Small intestine (tissue), 7 donors: ENCODE measurements around the gene PDE9A. TPM values are rescaled to one million over a fixed set of nuclear protein-coding genes. Genes with fewer than 3 reads are reported as not detected.

ENCODE experiments used
- DNase-seq, 2 donors: peaks; one replicate each; pipeline versions ENCODE4 v3.0.0 to v3.0.0-alpha.2; 2013
- FAIRE-seq: peaks from 2 replicates; lab custom pipeline; 2012; peaks lifted over from hg19 to GRCh38; lab: Jason Lieb, UNC
- H3K27ac ChIP-seq, 3 donors: one replicate each; pipeline ENCODE4 v1.5.1; 2013; ENCODE audit warnings: low read length in 2 of 3, mild to moderate bottlenecking in 2 of 3, control low read depth in 1 of 3, inconsistent platforms in 1 of 3, low read depth in 1 of 3, moderate library complexity in 1 of 3
- H3K27me3 ChIP-seq, 3 donors: one replicate each; pipeline ENCODE4 v1.6.1; 2013; ENCODE audit warnings: low read length in 3 of 3, inconsistent platforms in 1 of 3; ENCODE audit not compliant: control insufficient read depth in 3 of 3, insufficient read depth in 3 of 3
- H3K36me3 ChIP-seq, 3 donors: one replicate each; pipeline ENCODE4 v1.6.1; 2013; ENCODE audit warnings: low read length in 3 of 3, inconsistent platforms in 1 of 3, low read depth in 1 of 3, mild to moderate bottlenecking in 1 of 3, moderate library complexity in 1 of 3; ENCODE audit not compliant: control insufficient read depth in 3 of 3, insufficient read depth in 2 of 3
- H3K4me1 ChIP-seq, 3 donors: one replicate each; pipeline ENCODE4 v1.6.1; 2013; ENCODE audit warnings: low read length in 2 of 3, inconsistent platforms in 1 of 3, low read depth in 1 of 3, mild to moderate bottlenecking in 1 of 3, moderate library complexity in 1 of 3; ENCODE audit not compliant: control insufficient read depth in 3 of 3, insufficient read depth in 2 of 3
- H3K4me3 ChIP-seq, 3 donors: one replicate each; pipeline ENCODE4 v1.5.1; 2013; ENCODE audit warnings: low read length in 3 of 3, control low read depth in 1 of 3, inconsistent platforms in 1 of 3, low read depth in 1 of 3, mild to moderate bottlenecking in 1 of 3, moderate library complexity in 1 of 3
- H3K9me3 ChIP-seq, 2 donors: one replicate each; pipeline ENCODE4 v1.6.1; 2013; ENCODE audit warnings: low read depth in 1 of 2, low read length in 1 of 2; ENCODE audit not compliant: control insufficient read depth in 2 of 2, insufficient read depth in 1 of 2
- WGBS, 3 donors: extraction: QIAGEN DNeasy Blood & Tissue Kit; methylation state at CpG; one replicate each; pipeline ENCODE4 v1.1.7; 2013; 5-methylcytosine and 5-hydroxymethylcytosine counted together
- polyA plus RNA-seq, 4 donors: library from polyadenylated mRNA; stranded (reverse) in 3 of 4; unstranded in 1 of 4; fragments of 200-250 nt in 3 of 4; fragments of 120-200 nt in 1 of 4; gene quantifications; one replicate each; pipeline versions ENCODE4 v1.2.1 to v1.2.3, GENCODE V29; 2013
- donor health status: healthy with polysubstance abuse.
- donor health status: control.
- donor health status: control.
- donor health status: Bipolar disorder and iron deficiency.
- donor health status: healthy.

The PDE9A gene
- polyA plus RNA-seq, 4 donors: 31.0 to 96.6 (median 49.6) TPM

DNA sequence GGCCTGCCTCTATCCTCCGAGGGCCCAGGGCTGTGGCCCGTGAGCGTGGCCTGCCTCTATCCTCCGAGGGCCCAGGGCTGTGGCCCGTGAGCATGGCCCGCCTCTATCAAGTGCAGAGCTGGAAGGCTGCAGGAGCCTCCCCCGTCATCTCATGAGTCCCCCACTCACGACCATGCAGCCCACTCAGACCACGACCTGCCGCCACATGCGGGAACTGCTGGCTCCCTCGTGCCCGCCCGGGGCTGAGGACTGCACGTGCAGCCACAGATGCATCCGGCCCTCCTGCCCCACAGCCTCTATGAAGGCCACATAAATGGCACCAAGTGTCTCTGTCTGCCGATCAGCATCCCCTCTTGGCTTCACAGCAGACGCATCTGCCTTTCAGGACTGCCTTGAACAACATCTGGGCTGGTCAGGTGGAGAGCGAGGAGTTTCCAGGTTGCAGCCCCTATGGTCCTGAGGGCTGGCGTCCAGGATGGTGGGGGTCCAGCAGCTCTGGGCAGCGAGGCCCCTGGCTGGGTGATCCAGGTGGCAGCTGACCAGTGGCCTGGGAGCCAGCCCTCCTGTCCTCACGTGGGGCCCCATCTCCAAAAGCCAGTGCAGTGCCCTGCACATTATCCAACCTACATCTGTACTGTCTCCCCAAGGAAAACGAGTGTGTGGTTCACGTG lies 103.3 kb downstream of the PDE9A start:
- 90 to 93% (median 91%) methylated on average over 24 of the region's 24 CpGs for WGBS, 3 donors
- H3K36me3 ChIP-seq: peaks cover 0 to 72% (median 0%) of the 10 kb centered on the region in 3 donors
- no peak overlapping the region for H3K27ac ChIP-seq
- no peak for DNase-seq
- H3K4me3 ChIP-seq: no peak overlapping the region
- no peaks in the 10 kb centered on the region for H3K9me3 ChIP-seq
- peaks cover 0 to 19% (median 2%) of the 10 kb centered on the region in 3 donors for H3K4me1 ChIP-seq
- FAIRE-seq: no peak
- H3K27me3 ChIP-seq: no peaks in the 10 kb centered on the region

DNA sequence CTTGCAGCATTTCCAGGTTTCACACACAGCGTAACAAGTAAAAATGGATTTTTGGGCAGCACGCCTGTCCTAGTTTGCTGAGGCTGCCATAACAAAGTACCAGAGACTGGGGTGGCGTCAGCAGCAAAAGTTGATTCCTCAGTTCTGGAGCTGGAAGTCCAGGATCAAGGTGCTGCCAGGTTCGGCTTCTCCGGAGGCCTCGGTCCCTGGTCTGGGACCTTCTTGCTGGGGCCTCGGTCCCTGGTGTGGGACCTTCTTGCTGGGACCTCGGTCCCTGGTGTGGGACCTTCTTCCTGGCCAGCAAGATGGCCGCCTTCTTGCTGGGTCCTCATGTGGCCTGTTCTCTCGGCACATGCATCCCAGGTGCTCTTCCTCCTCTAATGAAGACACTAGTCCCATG lies 104.0 kb downstream of the PDE9A start:
- WGBS, 3 donors: 95 to 97% (median 95%) methylated on average over 10 of the region's 10 CpGs
- no peak for DNase-seq
- no peaks in the 10 kb centered on the region for H3K27me3 ChIP-seq
- peaks cover 0 to 75% (median 0%) of the 10 kb centered on the region in 3 donors for H3K36me3 ChIP-seq
- peaks cover 0 to 25% (median 2%) of the 10 kb centered on the region in 3 donors for H3K4me1 ChIP-seq
- H3K9me3 ChIP-seq: no peaks in the 10 kb centered on the region
- no peak overlapping the region for H3K27ac ChIP-seq
- no peak for FAIRE-seq
- no peak overlapping the region for H3K4me3 ChIP-seq

GRCh38 chr21:42757826-42758655 lies 104.6 kb downstream of the PDE9A start:
- Histone ChIP-seq H3K27ac (no peak overlapping the region), H3K4me3 (no peak overlapping the region), H3K4me1 (peaks cover 0 to 25% (median 4%) of the 10 kb centered on the region in 3 donors), H3K27me3 (no peaks in the 10 kb centered on the region), H3K36me3 (peaks cover 0 to 77% (median 0%) of the 10 kb centered on the region in 3 donors), H3K9me3 (no peaks in the 10 kb centered on the region)
- FAIRE-seq: no peak
- no peak for DNase-seq
- 90 to 96% (median 93%) methylated on average over 17 of the region's 17 CpGs for whole genome bisulfite sequencing, 3 donors

DNA sequence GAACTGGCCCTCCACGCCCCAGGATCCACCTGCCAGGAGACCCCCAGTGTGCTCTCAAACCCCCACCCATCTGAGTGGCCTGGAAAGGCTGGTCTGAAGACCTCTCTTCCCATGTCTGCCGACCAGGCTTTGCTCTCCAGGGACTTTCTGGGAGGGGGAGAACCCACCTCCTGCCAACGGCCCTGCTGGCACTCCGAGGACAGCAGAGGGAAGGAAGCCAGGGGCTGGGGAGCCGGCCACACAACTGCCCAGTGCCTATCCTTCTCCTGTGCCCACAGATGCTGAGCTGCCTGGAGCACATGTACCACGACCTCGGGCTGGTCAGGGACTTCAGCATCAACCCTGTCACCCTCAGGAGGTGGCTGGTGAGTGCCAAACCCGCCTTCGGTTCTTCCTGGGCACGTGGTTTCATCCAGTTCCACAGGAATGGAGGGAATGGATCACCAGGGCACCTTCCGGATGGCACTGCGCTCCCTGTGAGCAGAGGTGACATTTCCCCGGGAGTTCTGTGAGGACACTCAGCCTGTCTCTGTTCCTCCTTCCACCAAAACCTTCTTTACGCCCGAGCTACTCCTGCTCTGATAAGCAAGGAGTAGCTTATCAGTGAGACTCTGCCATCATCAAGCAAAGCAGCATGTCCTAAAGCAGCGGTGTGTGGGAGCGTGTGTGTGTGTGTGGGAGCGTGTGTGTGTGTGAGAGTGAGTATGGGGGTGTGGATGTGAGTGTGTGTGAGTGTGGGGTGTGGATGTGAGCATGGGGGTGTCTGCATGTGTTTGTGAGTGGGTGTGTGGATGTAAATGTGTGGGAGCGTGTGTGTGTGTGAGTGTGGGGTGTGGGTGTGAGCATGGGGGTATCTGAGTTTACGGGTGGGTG lies 105.5 kb downstream of the PDE9A start:
- H3K36me3 ChIP-seq: peaks cover 0 to 80% (median 0%) of the 10 kb centered on the region in 3 donors

GRCh38 chr21:42759594-42759927 lies 106.1 kb downstream of the PDE9A start:
- DNase-seq (no peak), FAIRE-seq (no peak)
- no peak overlapping the region for H3K27ac ChIP-seq
- no peak overlapping the region for H3K4me3 ChIP-seq
- no peaks in the 10 kb centered on the region for H3K27me3 ChIP-seq
- peaks cover 0 to 39% (median 6%) of the 10 kb centered on the region in 3 donors for H3K4me1 ChIP-seq
- no peaks in the 10 kb centered on the region for H3K9me3 ChIP-seq
- H3K36me3 ChIP-seq: peaks cover 0 to 82% (median 0%) of the 10 kb centered on the region in 3 donors

More for the DNA sequence above, 105.5 kb downstream of the PDE9A start:
- Histone ChIP-seq H3K4me1 (peaks cover 0 to 34% (median 6%) of the 10 kb centered on the region in 3 donors), H3K4me3 (no peak overlapping the region), H3K27ac (no peak overlapping the region), H3K9me3 (no peaks in the 10 kb centered on the region), H3K27me3 (no peaks in the 10 kb centered on the region)
- FAIRE-seq: no peak
- DNase-seq: no peak
- 57 to 75% (median 61%) methylated on average over 20 of the region's 20 CpGs for WGBS, 3 donors

- WGBS, 3 donors: 38 to 73% (median 63%) methylated on average over 22 to 23 of the region's 23 CpGs
- H3K36me3 ChIP-seq: peaks cover 0 to 79% (median 0%) of the 10 kb centered on the region in 3 donors
- DNase-seq (no peak), FAIRE-seq (no peak)
- peak overlapping the region in 2 of 3 donors; percentile 79 to 90 for H3K27ac ChIP-seq
- H3K4me3 ChIP-seq: no peak overlapping the region
- no peaks in the 10 kb centered on the region for H3K9me3 ChIP-seq
- H3K27me3 ChIP-seq: no peaks in the 10 kb centered on the region
- H3K4me1 ChIP-seq: peaks cover 0 to 39% (median 6%) of the 10 kb centered on the region in 3 donors
Measured at GRCh38 chr21:42760361-42760950, 107.0 kb downstream of the PDE9A start.

DNA sequence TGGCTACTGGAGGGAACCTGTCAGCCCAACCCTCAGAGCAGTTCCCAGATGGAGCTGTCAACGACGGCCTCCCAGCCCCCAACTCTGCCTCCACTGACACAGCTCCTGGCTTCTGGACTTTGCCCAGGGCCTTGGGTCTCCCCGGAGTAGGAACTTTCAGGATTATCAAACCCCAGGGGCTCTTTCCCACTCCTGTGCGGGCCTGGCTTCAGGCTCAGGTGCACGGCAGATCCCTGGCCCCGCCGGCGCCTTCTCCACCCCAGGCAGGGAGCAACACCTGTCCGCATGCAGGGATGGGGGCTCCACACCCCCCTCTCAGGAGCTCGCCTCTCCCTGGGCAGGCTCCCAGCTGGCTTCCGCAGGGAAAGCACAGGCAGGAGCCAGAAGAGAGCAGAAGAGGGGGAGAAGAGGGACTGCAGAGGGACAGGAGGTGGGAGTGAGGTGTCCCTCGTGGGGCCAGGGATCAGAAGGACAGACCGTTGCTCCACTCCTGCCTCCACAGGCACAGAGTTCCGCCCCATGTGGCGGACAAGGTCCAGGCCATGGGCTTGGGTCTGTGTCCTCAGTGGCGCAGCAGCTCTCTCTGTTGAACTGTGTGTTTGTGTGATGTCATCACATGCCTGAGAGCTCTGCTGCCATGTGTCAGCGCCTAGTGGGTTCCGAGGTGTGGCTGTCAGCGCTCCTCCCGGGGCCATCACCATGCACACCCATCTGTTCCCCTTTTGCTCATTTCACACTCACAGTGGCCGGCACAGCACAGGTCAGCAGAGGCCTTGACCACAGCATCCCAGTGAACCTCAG lies 107.7 kb downstream of the PDE9A start:
- Histone ChIP-seq H3K36me3 (peaks cover 0 to 79% (median 0%) of the 10 kb centered on the region in 3 donors), H3K9me3 (no peaks in the 10 kb centered on the region), H3K27ac (peak overlapping the region; percentile 32 to 90 (median 79)), H3K27me3 (no peaks in the 10 kb centered on the region), H3K4me3 (no peak overlapping the region), H3K4me1 (peaks cover 0 to 39% (median 6%) of the 10 kb centered on the region in 3 donors)
- 21 to 70% (median 41%) methylated on average over 20 to 21 of the region's 21 CpGs for WGBS, 3 donors
- DNase-seq (peak; percentile 83 to 85), FAIRE-seq (no peak)
